ENCODE data around the gene BRCA2.

The BRCA2 gene
- 9.8 to 24.9 (median 18.0) reads per million in 9 experiments for total RNA-seq

DNA sequence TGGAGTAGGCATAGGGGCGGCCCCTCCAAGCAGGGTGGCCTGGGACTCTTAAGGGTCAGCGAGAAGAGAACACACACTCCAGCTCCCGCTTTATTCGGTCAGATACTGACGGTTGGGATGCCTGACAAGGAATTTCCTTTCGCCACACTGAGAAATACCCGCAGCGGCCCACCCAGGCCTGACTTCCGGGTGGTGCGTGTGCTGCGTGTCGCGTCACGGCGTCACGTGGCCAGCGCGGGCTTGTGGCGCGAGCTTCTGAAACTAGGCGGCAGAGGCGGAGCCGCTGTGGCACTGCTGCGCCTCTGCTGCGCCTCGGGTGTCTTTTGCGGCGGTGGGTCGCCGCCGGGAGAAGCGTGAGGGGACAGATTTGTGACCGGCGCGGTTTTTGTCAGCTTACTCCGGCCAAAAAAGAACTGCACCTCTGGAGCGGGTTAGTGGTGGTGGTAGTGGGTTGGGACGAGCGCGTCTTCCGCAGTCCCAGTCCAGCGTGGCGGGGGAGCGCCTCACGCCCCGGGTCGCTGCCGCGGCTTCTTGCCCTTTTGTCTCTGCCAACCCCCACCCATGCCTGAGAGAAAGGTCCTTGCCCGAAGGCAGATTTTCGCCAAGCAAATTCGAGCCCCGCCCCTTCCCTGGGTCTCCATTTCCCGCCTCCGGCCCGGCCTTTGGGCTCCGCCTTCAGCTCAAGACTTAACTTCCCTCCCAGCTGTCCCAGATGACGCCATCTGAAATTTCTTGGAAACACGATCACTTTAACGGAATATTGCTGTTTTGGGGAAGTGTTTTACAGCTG lies at the start of gene BRCA2, which contains the start of gene ZAR1L:
TSS of gene BRCA2 (plus strand) at position 271 of the 790 bp plus-strand sequence. CDS start 953 bp downstream, outside the sequence.
TSS of gene ZAR1L (minus strand) at position 126 of the 790 bp plus-strand sequence. CDS start 3,438 bp downstream, outside the sequence.
- DNase-seq (peak; percentile 85 to 86 (median 85)), ATAC-seq (replicated peaks) (peak; percentile 92)
- peaks cover 15% of the 10 kb centered on the region for H3K36me3 Mint-ChIP-seq (ENCODE audit: insufficient read depth)
- peak within 1 kb of the TSS; percentile 98 for H3K4me3 Mint-ChIP-seq
- H3K4me1 Mint-ChIP-seq (ENCODE audit: low read depth in 2 of 2), result peaks cover 6 to 12% of the 10 kb centered on the region in 2 donors
- no peaks in the 10 kb centered on the region for H3K27me3 Mint-ChIP-seq
- peak within 1 kb of the TSS; percentile 100 for H3K27ac Mint-ChIP-seq
- H3K9me3 Mint-ChIP-seq, result no peaks in the 10 kb centered on the region

DNA sequence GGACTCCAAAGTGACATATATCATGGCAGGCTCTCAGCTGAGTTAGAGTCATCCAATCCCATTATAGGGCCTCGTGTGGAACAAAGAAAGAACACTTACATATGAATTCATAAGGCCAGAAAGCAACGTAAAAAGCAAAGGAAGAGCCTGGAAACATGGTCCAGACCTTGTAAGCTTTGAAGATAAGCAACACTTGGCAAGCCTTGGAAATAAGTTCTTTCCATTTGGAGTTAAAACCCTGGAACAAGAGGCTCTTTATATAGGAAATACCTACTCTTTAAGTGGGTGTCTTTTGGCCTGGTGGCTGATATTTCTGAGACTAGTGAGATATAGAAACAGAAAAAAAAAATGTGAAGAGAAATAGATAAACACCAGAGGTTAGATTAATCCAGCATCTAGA lies 49.6 kb upstream of the BRCA2 start:
- Mint-ChIP-seq H3K27ac (no peak overlapping the region), H3K4me3 (no peak overlapping the region), H3K9me3 (no peaks in the 10 kb centered on the region), H3K36me3 (ENCODE audit: insufficient read depth) (peaks cover 19% of the 10 kb centered on the region), H3K27me3 (no peaks in the 10 kb centered on the region), H3K4me1 (ENCODE audit: low read depth in 2 of 2) (no peaks in the 10 kb centered on the region)
- no peak for ATAC-seq (replicated peaks)
- no peak for DNase-seq

GRCh38 chr13:32266130-32266529 lies 49.2 kb upstream of the BRCA2 start:
- Mint-ChIP-seq H3K4me1 (ENCODE audit: low read depth in 2 of 2) (no peaks in the 10 kb centered on the region), H3K27ac (no peak overlapping the region), H3K4me3 (no peak overlapping the region), H3K36me3 (ENCODE audit: insufficient read depth) (peaks cover 19% of the 10 kb centered on the region), H3K27me3 (no peaks in the 10 kb centered on the region), H3K9me3 (no peaks in the 10 kb centered on the region)
- ATAC-seq (replicated peaks) (no peak), DNase-seq (no peak)

- Mint-ChIP-seq H3K36me3 (ENCODE audit: insufficient read depth) (peaks cover 11% of the 10 kb centered on the region), H3K4me3 (no peak overlapping the region), H3K4me1 (ENCODE audit: low read depth in 2 of 2) (no peaks in the 10 kb centered on the region), H3K9me3 (no peaks in the 10 kb centered on the region), H3K27me3 (peaks cover 0 to 6% of the 10 kb centered on the region in 2 donors), H3K27ac (peak overlapping the region in 1 of 2 donors; percentile 13)
- ATAC-seq (replicated peaks), result peak; percentile 78
- peak; percentile 26 to 28 (median 28) for DNase-seq
Measured at GRCh38 chr13:32267836-32268439, 47.4 kb upstream of the BRCA2 start.

DNA sequence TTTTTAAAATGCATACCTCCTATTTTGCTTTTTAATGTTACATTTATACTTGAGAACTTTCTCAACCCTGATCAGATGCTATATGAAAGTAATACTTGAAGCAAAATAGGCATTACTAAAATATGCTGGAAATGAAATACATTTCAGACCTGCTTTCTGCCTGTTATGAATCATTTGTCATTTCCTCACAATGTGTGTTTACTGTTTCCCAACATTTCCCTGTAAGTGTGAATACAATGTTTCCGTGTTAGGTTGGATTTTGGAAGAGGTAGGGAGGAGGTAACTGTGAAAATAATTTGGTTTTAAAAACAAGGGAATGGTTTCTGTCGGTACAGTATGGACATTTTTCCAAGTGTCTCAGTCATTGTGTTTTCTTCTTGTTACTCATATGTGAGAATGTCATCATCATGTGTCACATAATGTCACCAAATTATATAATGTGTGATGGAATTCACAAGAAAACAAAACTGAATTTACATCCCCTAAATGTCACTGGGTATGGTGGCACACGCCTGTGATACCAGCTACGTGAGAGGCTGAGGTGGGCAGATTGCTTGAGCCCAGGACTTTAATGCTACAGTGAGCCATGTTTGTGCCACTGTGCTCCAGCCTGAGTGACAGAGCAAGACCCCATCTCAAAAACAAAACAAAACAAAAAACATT lies 43.2 kb upstream of the BRCA2 start:
- DNase-seq (no peak), ATAC-seq (replicated peaks) (no peak)
- Mint-ChIP-seq H3K36me3 (ENCODE audit: insufficient read depth) (peaks cover 14% of the 10 kb centered on the region), H3K9me3 (no peaks in the 10 kb centered on the region), H3K4me1 (ENCODE audit: low read depth in 2 of 2) (no peaks in the 10 kb centered on the region), H3K27me3 (peaks cover 0 to 6% of the 10 kb centered on the region in 2 donors), H3K4me3 (no peak overlapping the region), H3K27ac (no peak overlapping the region)

GRCh38 chr13:32277839-32278238 lies 37.5 kb upstream of the BRCA2 start:
- Mint-ChIP-seq H3K4me3 (no peak overlapping the region), H3K36me3 (ENCODE audit: insufficient read depth) (peaks cover 14% of the 10 kb centered on the region)

GRCh38 chr13:32278426-32278825 lies 36.9 kb upstream of the BRCA2 start:
- H3K4me3 Mint-ChIP-seq, result no peak overlapping the region
- no peak for DNase-seq
- H3K9me3 Mint-ChIP-seq, result no peaks in the 10 kb centered on the region
- no peak for ATAC-seq (replicated peaks)
- peaks cover 0 to 6% of the 10 kb centered on the region in 2 donors for H3K27me3 Mint-ChIP-seq
- H3K4me1 Mint-ChIP-seq (ENCODE audit: low read depth in 2 of 2), result no peaks in the 10 kb centered on the region
- no peak overlapping the region for H3K27ac Mint-ChIP-seq
- H3K36me3 Mint-ChIP-seq (ENCODE audit: insufficient read depth), result peaks cover 12% of the 10 kb centered on the region

More at GRCh38 chr13:32277839-32278238, 37.5 kb upstream of the BRCA2 start:
- Mint-ChIP-seq H3K27me3 (peaks cover 0 to 1% of the 10 kb centered on the region in 2 donors), H3K4me1 (ENCODE audit: low read depth in 2 of 2) (no peaks in the 10 kb centered on the region), H3K9me3 (no peaks in the 10 kb centered on the region), H3K27ac (no peak overlapping the region)
- DNase-seq, result no peak
- no peak for ATAC-seq (replicated peaks)

DNA sequence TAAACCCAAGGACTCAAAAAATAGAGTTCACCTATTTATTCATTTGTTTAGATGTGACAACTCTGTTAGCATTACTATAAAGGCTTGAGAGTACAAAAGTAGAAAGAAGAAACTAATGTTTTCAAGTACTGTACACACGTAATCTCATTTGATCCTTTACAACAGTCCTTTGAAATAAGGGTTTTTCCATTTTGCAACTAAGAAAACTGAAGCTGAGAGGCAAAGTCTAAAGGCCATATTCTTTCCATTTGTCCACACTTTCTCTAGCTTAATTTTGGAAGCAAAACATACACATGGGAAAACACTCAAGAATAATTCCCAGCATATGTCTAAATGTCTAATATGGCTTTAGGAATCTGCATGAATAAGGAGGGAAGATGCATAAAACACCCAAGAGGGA lies 34.2 kb upstream of the BRCA2 start:
- peaks cover 0 to 6% of the 10 kb centered on the region in 2 donors for H3K27me3 Mint-ChIP-seq
- H3K4me3 Mint-ChIP-seq, result no peak overlapping the region
- peaks cover 6% of the 10 kb centered on the region for H3K36me3 Mint-ChIP-seq (ENCODE audit: insufficient read depth)
- no peaks in the 10 kb centered on the region for H3K4me1 Mint-ChIP-seq (ENCODE audit: low read depth in 2 of 2)
- no peaks in the 10 kb centered on the region for H3K9me3 Mint-ChIP-seq
- H3K27ac Mint-ChIP-seq, result no peak overlapping the region
- DNase-seq (no peak), ATAC-seq (replicated peaks) (no peak)

DNA sequence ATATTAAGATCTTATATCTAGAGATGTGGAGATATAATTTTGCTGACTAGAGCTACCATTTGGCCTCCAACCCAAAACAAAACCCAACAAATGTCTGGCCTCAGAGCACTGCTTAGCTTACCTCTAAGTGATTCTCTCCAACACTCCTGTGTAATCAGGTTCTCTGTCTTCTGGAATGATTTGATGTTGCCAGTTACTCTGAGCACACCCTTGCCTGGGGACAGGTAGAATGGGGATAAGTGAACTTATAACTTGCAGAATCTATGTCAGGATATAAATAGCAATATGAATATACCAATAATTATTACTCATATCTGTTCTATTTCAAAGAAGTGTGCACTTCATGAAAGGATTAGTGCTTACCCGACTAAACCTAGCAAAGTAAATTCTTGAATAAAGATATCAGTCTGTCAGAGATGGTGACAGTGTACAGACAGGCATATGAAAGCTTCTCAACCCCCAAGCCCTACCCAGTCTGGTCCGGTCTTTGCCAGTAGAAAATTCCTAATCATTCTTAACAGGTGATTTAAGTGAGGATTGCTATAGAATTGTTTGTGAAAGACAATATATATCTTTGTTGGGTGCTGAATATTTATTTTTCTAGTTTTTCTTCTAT lies 33.1 kb upstream of the BRCA2 start:
- no peak for ATAC-seq (replicated peaks)
- Mint-ChIP-seq H3K4me1 (ENCODE audit: low read depth in 2 of 2) (no peaks in the 10 kb centered on the region), H3K36me3 (ENCODE audit: insufficient read depth) (peaks cover 9% of the 10 kb centered on the region), H3K9me3 (no peaks in the 10 kb centered on the region), H3K27ac (no peak overlapping the region), H3K4me3 (no peak overlapping the region), H3K27me3 (peaks cover 0 to 6% of the 10 kb centered on the region in 2 donors)
- no peak for DNase-seq

DNA sequence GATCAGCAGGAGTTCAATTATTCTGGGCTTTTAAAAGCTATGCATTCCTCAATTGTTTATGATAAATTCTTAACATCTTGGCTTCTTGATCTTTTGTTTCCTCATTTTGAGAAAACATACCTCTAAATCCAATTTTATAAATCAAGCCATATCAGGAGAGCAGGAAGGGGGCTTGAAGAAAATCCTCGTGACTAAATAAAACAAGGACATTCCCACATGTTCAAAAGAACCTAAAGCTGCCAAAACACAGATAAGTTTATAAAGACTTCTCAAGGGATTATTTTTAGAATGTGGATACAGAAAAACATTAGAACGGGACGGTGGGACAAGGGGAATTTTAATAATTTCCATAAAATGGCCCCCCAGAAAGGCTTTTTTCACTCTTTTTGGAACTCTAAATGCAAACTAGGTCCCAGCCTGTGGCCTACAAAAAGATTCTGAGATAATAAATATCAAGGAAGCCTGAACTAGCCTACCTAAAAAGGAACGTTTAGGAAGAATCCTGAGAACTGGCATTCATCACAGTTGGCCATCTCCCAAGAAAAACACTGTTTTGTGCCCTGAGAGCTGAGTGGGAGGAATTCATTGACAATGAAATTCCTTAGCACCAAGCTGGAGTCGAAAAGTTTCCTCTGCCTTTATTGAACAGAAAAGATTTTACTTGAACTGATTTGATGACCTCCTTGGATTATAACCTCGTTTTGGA lies 30.2 kb upstream of the BRCA2 start:
- Mint-ChIP-seq H3K27ac (no peak overlapping the region), H3K4me3 (no peak overlapping the region), H3K4me1 (ENCODE audit: low read depth in 2 of 2) (no peaks in the 10 kb centered on the region), H3K9me3 (no peaks in the 10 kb centered on the region), H3K27me3 (peaks cover 0 to 6% of the 10 kb centered on the region in 2 donors), H3K36me3 (ENCODE audit: insufficient read depth) (peaks cover 4% of the 10 kb centered on the region)
- DNase-seq (no peak), ATAC-seq (replicated peaks) (no peak)

GRCh38 chr13:32285633-32285965 lies 29.7 kb upstream of the BRCA2 start:
- H3K4me1 Mint-ChIP-seq (ENCODE audit: low read depth in 2 of 2), result no peaks in the 10 kb centered on the region
- H3K36me3 Mint-ChIP-seq (ENCODE audit: insufficient read depth), result peaks cover 4% of the 10 kb centered on the region
- peaks cover 0 to 6% of the 10 kb centered on the region in 2 donors for H3K27me3 Mint-ChIP-seq
- no peaks in the 10 kb centered on the region for H3K9me3 Mint-ChIP-seq
- no peak overlapping the region for H3K4me3 Mint-ChIP-seq
- no peak overlapping the region for H3K27ac Mint-ChIP-seq
- ATAC-seq (replicated peaks), result no peak
- DNase-seq, result no peak

DNA sequence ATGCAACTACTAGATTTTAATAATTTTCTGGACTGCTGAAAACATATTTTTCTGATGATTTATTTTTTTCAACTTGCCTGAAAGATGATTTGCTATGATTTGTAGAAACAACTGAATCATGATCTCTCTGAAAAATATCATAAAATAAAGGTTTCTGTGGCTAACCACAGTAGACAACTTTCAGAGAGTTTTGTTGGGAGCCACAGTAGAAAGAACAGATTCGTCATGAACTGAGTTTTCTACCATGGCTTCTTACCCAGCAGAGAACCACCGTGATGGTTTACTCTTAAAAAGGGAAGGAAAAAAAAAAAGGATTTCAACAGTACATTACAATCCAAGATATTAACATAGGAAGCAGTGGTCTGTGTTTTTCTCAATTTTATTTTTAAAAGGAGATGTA lies 18.1 kb upstream of the BRCA2 start:
- ATAC-seq (replicated peaks) (no peak), DNase-seq (no peak)
- H3K27ac Mint-ChIP-seq, result no peak overlapping the region
- no peaks in the 10 kb centered on the region for H3K27me3 Mint-ChIP-seq
- no peaks in the 10 kb centered on the region for H3K4me1 Mint-ChIP-seq (ENCODE audit: low read depth in 2 of 2)
- H3K9me3 Mint-ChIP-seq, result no peaks in the 10 kb centered on the region
- H3K36me3 Mint-ChIP-seq (ENCODE audit: insufficient read depth), result no peaks in the 10 kb centered on the region
- no peak overlapping the region for H3K4me3 Mint-ChIP-seq

DNA sequence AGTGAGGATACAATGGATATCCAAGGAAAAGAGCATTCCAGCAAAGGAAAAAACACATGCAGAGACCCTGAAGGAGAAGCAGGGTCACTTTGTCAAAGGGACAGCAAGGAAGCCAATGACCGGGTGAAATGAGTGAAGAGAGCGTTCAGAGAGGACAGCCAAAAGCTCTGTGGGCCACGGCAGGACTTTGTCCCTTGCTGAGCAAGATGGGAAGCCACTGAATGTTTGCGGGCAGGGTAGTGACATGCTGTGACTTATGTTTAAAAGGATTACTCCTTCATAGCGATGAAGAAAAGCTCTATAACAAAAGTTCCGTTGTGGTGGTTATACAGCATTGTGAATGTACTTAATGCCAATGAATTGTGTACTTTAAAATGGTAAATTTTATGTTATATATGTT lies 16.6 kb upstream of the BRCA2 start:
- Mint-ChIP-seq H3K9me3 (no peaks in the 10 kb centered on the region), H3K4me3 (no peak overlapping the region), H3K36me3 (ENCODE audit: insufficient read depth) (no peaks in the 10 kb centered on the region), H3K27ac (no peak overlapping the region), H3K4me1 (ENCODE audit: low read depth in 2 of 2) (no peaks in the 10 kb centered on the region), H3K27me3 (no peaks in the 10 kb centered on the region)
- DNase-seq, result no peak
- ATAC-seq (replicated peaks), result no peak

Data from effector memory CD8-positive, alpha-beta T cell (primary cell).